Measurements from ENCODE around the gene FAM98C. TPM values are rescaled to one million over a fixed set of nuclear protein-coding genes. Genes with fewer than 3 reads are reported as not detected.
A peak's percentile ranks its signal among the peaks of the same experiment; 100 is the strongest.

Gene FAM98C
- total RNA-seq, 4 donors from 2014 or later, result 8.7 to 27.1 (median 15.9) TPM

GRCh38 chr19:38449518-38449917 lies 46.6 kb downstream of the FAM98C start:
- no peak for ATAC-seq
- Histone ChIP-seq H3K27ac (no peak overlapping the region), H3K9me3 (no peaks in the 10 kb centered on the region), H3K36me3 (no peaks in the 10 kb centered on the region), H3K4me1 (no peaks in the 10 kb centered on the region), H3K4me3 (no peak overlapping the region), H3K27me3 (peaks cover 6% of the 10 kb centered on the region)
- 78% methylated on average over 5 of the region's 5 CpGs for WGBS, 2 donors (ENCODE audit: low coverage in 1 of 2)
- no peak for TF ChIP-seq POLR2A (IDR thresholded peaks at IDR 0.05)
- no peak for TF ChIP-seq CTCF (IDR thresholded peaks at IDR 0.05)
- no peak for TF ChIP-seq EP300 (IDR thresholded peaks at IDR 0.05)
- no peak for TF ChIP-seq POLR2AphosphoS5 (IDR thresholded peaks at IDR 0.05)

GRCh38 chr19:38451036-38451435 lies 48.1 kb downstream of the FAM98C start:
- TF ChIP-seq POLR2A (IDR thresholded peaks at IDR 0.05), result no peak
- TF ChIP-seq CTCF (IDR thresholded peaks at IDR 0.05), result no peak
- TF ChIP-seq EP300 (IDR thresholded peaks at IDR 0.05), result no peak
- TF ChIP-seq POLR2AphosphoS5 (IDR thresholded peaks at IDR 0.05), result no peak
- no peaks in the 10 kb centered on the region for H3K36me3 ChIP-seq
- no peak for ATAC-seq
- H3K27me3 ChIP-seq, result peaks cover 6% of the 10 kb centered on the region
- H3K4me3 ChIP-seq, result no peak overlapping the region
- 50 to 67% methylated on average over 1 to 8 of the region's 8 CpGs for WGBS, 2 donors (ENCODE audit: low coverage in 1 of 2)
- H3K27ac ChIP-seq, result no peak overlapping the region
- H3K4me1 ChIP-seq, result no peaks in the 10 kb centered on the region
- no peaks in the 10 kb centered on the region for H3K9me3 ChIP-seq

GRCh38 chr19:38451629-38452028 lies 48.7 kb downstream of the FAM98C start:
- no peak for ATAC-seq
- Histone ChIP-seq H3K36me3 (no peaks in the 10 kb centered on the region), H3K4me1 (no peaks in the 10 kb centered on the region), H3K27ac (no peak overlapping the region), H3K9me3 (no peaks in the 10 kb centered on the region), H3K27me3 (peaks cover 6% of the 10 kb centered on the region), H3K4me3 (no peak overlapping the region)
- TF ChIP-seq EP300 (IDR thresholded peaks at IDR 0.05) (no peak), CTCF (IDR thresholded peaks at IDR 0.05) (no peak), POLR2A (IDR thresholded peaks at IDR 0.05) (no peak), POLR2AphosphoS5 (IDR thresholded peaks at IDR 0.05) (no peak)
- WGBS, 2 donors (ENCODE audit: low coverage in 1 of 2), result 13 to 80% methylated on average over 1 of the region's 9 CpGs

GRCh38 chr19:38452430-38453366 lies 49.8 kb downstream of the FAM98C start:
- peak; percentile 13 for ATAC-seq
- Histone ChIP-seq H3K4me1 (no peaks in the 10 kb centered on the region), H3K27me3 (peaks cover 6% of the 10 kb centered on the region), H3K27ac (no peak overlapping the region), H3K4me3 (no peak overlapping the region), H3K36me3 (no peaks in the 10 kb centered on the region), H3K9me3 (no peaks in the 10 kb centered on the region)
- WGBS, 2 donors (ENCODE audit: low coverage in 1 of 2), result 69% methylated on average over 5 of the region's 45 CpGs; no CpG with 5 or more reads in 1 of the 2 donors
- TF ChIP-seq EP300 (IDR thresholded peaks at IDR 0.05) (no peak), CTCF (IDR thresholded peaks at IDR 0.05) (no peak), POLR2AphosphoS5 (IDR thresholded peaks at IDR 0.05) (no peak), POLR2A (IDR thresholded peaks at IDR 0.05) (no peak)

GRCh38 chr19:38453596-38453995 lies 50.7 kb downstream of the FAM98C start:
- TF ChIP-seq POLR2A (IDR thresholded peaks at IDR 0.05), result no peak
- no peak for TF ChIP-seq POLR2AphosphoS5 (IDR thresholded peaks at IDR 0.05)
- TF ChIP-seq EP300 (IDR thresholded peaks at IDR 0.05), result no peak
- no peak for TF ChIP-seq CTCF (IDR thresholded peaks at IDR 0.05)
- no peak for ATAC-seq
- H3K27ac ChIP-seq, result no peak overlapping the region
- H3K36me3 ChIP-seq, result no peaks in the 10 kb centered on the region
- WGBS, 2 donors (ENCODE audit: low coverage in 1 of 2), result 75 to 76% methylated on average over 2 to 3 of the region's 3 CpGs
- H3K27me3 ChIP-seq, result peaks cover 6% of the 10 kb centered on the region
- H3K4me1 ChIP-seq, result no peaks in the 10 kb centered on the region
- no peaks in the 10 kb centered on the region for H3K9me3 ChIP-seq
- H3K4me3 ChIP-seq, result no peak overlapping the region

Measured in gastroesophageal sphincter (tissue), 4 donors.